SK-N-SH treated with all-trans-retinoic acid at 6 μM for 48 hours (cell line): Measurements from ENCODE around the gene ASTN2.

Source experiments
- ATAC-seq: fragments of 200-7000 bp; cut with Tn5 transposase; 3 replicates; pipeline ENCODE4 v1.9.1; 2020; ENCODE audit warnings: mild to moderate bottlenecking, moderate library complexity
- ARNTL ChIP-seq: fragments of 450-650 bp; formaldehyde crosslinking; IDR thresholded peaks from 2 replicates; pipeline ENCODE4 v1.5.0; 2020; ENCODE audit warnings: low read depth, mild to moderate bottlenecking, moderate library complexity, borderline replicate concordance
- BACH2 ChIP-seq: fragments of 250-450 bp; sonication (Bioruptor Pico); IDR thresholded peaks from 2 replicates; pipeline ENCODE4 v1.9.0; 2021; ENCODE audit warnings: mild to moderate bottlenecking, borderline replicate concordance
- CREB5 ChIP-seq: fragments of 250-450 bp; sonication (Bioruptor Pico); IDR thresholded peaks from 2 replicates; pipeline ENCODE4 v1.5.1; 2020; ENCODE audit warnings: low read depth, mild to moderate bottlenecking, moderate library complexity
- CSDC2 ChIP-seq: fragments of 250-450 bp; sonication (Bioruptor Pico); IDR thresholded peaks from 2 replicates; pipeline ENCODE4 v1.5.0; 2020; ENCODE audit warnings: mild to moderate bottlenecking, moderate library complexity
- CSRNP3 ChIP-seq: fragments of 250-450 bp; sonication (Bioruptor Pico); IDR thresholded peaks from 2 replicates; pipeline ENCODE4 v1.5.1; 2021; ENCODE audit warnings: mild to moderate bottlenecking, moderate library complexity
- ESRRG ChIP-seq: fragments of 250-450 bp; sonication (Bioruptor Pico); IDR thresholded peaks from 2 replicates; pipeline ENCODE4 v1.6.1; 2021; ENCODE audit warnings: mild to moderate bottlenecking
- GLIS3 ChIP-seq: fragments of 250-450 bp; sonication (Bioruptor Pico); IDR thresholded peaks from 2 replicates; pipeline ENCODE4 v1.5.0; 2020; ENCODE audit warnings: mild to moderate bottlenecking, moderate library complexity
- ISL1 ChIP-seq: fragments of 250-450 bp; sonication (Bioruptor Pico); IDR thresholded peaks from 2 replicates; pipeline ENCODE4 v2.1.2; 2022; ENCODE audit warnings: mild to moderate bottlenecking, moderate library complexity
- OSR1 ChIP-seq: fragments of 250-450 bp; sonication (Bioruptor Pico); IDR thresholded peaks from 2 replicates; pipeline ENCODE4 v1.8.0; 2022; ENCODE audit warnings: moderate library complexity, mild to moderate bottlenecking, inconsistent platforms
- PATZ1 ChIP-seq: fragments of 250-450 bp; sonication (Bioruptor Pico); IDR thresholded peaks from 2 replicates; pipeline ENCODE4 v1.8.0; 2020; ENCODE audit warnings: mild to moderate bottlenecking, moderate library complexity, borderline replicate concordance
- POU6F1 ChIP-seq: fragments of 250-450 bp; sonication (Bioruptor Pico); IDR thresholded peaks from 2 replicates; pipeline ENCODE4 v1.8.0; 2021; ENCODE audit warnings: low read depth, mild to moderate bottlenecking, moderate library complexity, borderline replicate concordance
- PPARA ChIP-seq: fragments of 250-450 bp; sonication (Bioruptor Pico); IDR thresholded peaks from 2 replicates; pipeline ENCODE4 v1.5.0; 2020; ENCODE audit warnings: mild to moderate bottlenecking, borderline replicate concordance
- RARB ChIP-seq: fragments of 250-450 bp; sonication (Bioruptor Pico); IDR thresholded peaks from 2 replicates; pipeline ENCODE4 v1.8.0; 2021; ENCODE audit warnings: mild to moderate bottlenecking, moderate library complexity
- SNAI2 ChIP-seq: fragments of 250-450 bp; sonication (Bioruptor Pico); IDR thresholded peaks from 2 replicates; pipeline ENCODE4 v1.5.0; 2020; ENCODE audit warnings: mild to moderate bottlenecking, moderate library complexity
- TCF4 ChIP-seq: fragments of 250-450 bp; sonication (Bioruptor Pico); IDR thresholded peaks from 2 replicates; pipeline ENCODE4 v1.8.0; 2021; ENCODE audit warnings: mild to moderate bottlenecking, moderate library complexity, borderline replicate concordance
- TSHZ2 ChIP-seq: fragments of 250-450 bp; sonication (Bioruptor Pico); IDR thresholded peaks from 2 replicates; pipeline ENCODE4 v1.5.0; 2020; ENCODE audit warnings: mild to moderate bottlenecking, moderate library complexity
- ZC3H10 ChIP-seq: fragments of 250-450 bp; sonication (Bioruptor Pico); IDR thresholded peaks from 2 replicates; pipeline ENCODE4 v1.5.1; 2021; ENCODE audit warnings: mild to moderate bottlenecking, moderate library complexity
- ZFP3 ChIP-seq: fragments of 250-450 bp; sonication (Bioruptor Pico); IDR thresholded peaks from 2 replicates; pipeline ENCODE4 v1.5.0; 2020; ENCODE audit warnings: mild to moderate bottlenecking, moderate library complexity
- ZFP30 ChIP-seq: fragments of 450-650 bp; formaldehyde crosslinking; IDR thresholded peaks from 2 replicates; pipeline ENCODE4 v1.5.0; 2022; ENCODE audit warnings: mild to moderate bottlenecking, moderate library complexity
- ZNF565 ChIP-seq: fragments of 450-650 bp; formaldehyde crosslinking; conservative IDR thresholded peaks from 2 replicates; pipeline ENCODE4 v1.5.0; 2020; ENCODE audit warnings: low read depth, mild to moderate bottlenecking, moderate library complexity
- ZNF70 ChIP-seq: fragments of 450-650 bp; formaldehyde crosslinking; IDR thresholded peaks from 2 replicates; pipeline ENCODE4 v1.5.0; 2020; ENCODE audit warnings: mild to moderate bottlenecking, moderate library complexity
- ZNF8 ChIP-seq: fragments of 450-650 bp; formaldehyde crosslinking; IDR thresholded peaks from 2 replicates; pipeline ENCODE4 v1.5.0; 2020; ENCODE audit warnings: mild to moderate bottlenecking, moderate library complexity

The ASTN2 gene

GRCh38 chr9:116900543-116900942, 514.3 kb downstream of the ASTN2 start:
- TF ChIP-seq RARB (CRISPR knock-in tag) (no peak), CSDC2 (CRISPR knock-in tag) (no peak), SNAI2 (no peak), PATZ1 (CRISPR knock-in tag) (no peak), ESRRG (CRISPR knock-in tag) (no peak), ARNTL (CRISPR knock-in tag) (no peak), GLIS3 (CRISPR knock-in tag) (no peak), ZNF8 (CRISPR knock-in tag) (no peak), ZNF70 (no peak), TSHZ2 (CRISPR knock-in tag) (no peak), ISL1 (no peak), CREB5 (CRISPR knock-in tag) (no peak), PPARA (CRISPR knock-in tag) (no peak), OSR1 (CRISPR knock-in tag) (no peak), ZFP30 (CRISPR knock-in tag) (no peak), ZNF565 (CRISPR knock-in tag) (no peak), BACH2 (no peak), ZFP3 (CRISPR knock-in tag) (no peak), TCF4 (CRISPR knock-in tag) (no peak), CSRNP3 (CRISPR knock-in tag) (no peak)
- ATAC-seq: no peak

- no peak for ATAC-seq
- TF ChIP-seq POU6F1 (CRISPR knock-in tag) (no peak), ZFP3 (CRISPR knock-in tag) (no peak), BACH2 (no peak), TCF4 (CRISPR knock-in tag) (no peak), ZNF8 (CRISPR knock-in tag) (no peak), CSDC2 (CRISPR knock-in tag) (no peak), ZC3H10 (no peak), ZFP30 (CRISPR knock-in tag) (no peak), GLIS3 (CRISPR knock-in tag) (no peak), PATZ1 (CRISPR knock-in tag) (no peak), ZNF70 (no peak)
Observed at GRCh38 chr9:116900007-116900367, 514.9 kb downstream of the ASTN2 start.
